Measurements from ENCODE around the gene SLC1A1.
"Not testable (repeated sequence)": the region's sequence is repeated elsewhere in the genome, so short reads cannot be mapped to it uniquely, and the experiment has no call there.

The SLC1A1 gene

DNA sequence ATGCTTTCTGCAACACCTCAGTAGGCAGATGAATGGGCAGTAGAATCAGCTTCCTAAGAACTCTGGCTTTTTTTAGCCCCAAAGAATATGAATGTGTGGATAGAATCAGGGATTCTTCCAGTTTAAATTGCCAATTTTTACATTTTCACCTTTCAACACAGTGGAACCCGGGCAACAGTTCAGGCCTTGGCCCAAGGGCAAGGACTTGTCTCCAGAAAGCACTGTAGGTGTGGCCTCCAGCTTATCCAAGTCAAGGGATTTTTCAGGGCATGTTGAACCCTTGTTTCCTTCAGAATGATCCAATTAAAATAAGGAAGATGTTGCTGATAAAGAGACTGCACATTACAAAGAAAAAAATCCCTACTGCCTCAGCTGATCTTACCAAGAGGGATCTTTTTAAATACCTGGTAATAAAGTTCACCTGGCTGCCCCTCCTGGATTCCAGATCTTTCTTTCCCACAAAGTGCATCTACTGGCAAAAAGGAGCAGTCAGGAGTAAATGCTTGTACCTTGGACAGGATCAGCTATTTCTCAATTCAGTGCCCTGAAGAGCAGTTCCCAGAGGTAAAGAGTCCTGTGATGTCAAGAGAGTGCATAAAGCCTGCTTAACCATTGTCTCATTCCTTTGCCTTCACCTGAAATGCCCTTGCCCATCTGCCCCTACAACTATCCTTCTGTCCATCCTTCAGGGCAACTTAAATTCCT is 91.7 kb downstream of the SLC1A1 start:
- no peak for DNase-seq

DNA sequence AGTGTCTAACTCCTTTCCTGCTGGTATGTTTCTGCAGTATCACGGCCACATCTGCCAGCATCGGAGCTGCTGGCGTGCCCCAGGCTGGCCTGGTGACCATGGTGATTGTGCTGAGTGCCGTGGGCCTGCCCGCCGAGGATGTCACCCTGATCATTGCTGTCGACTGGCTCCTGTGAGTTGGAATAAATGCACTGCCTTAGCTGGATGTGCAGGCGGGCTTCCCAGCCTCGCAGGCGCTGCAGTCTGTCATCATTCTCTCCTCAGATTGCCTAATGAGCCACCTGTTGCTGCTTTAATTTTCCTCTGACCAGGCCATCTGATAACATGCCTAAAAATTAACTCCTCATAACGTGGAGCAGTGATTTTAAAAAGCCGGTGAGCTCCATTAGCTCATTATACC is 92.7 kb downstream of the SLC1A1 start:
- no peak for DNase-seq

DNA sequence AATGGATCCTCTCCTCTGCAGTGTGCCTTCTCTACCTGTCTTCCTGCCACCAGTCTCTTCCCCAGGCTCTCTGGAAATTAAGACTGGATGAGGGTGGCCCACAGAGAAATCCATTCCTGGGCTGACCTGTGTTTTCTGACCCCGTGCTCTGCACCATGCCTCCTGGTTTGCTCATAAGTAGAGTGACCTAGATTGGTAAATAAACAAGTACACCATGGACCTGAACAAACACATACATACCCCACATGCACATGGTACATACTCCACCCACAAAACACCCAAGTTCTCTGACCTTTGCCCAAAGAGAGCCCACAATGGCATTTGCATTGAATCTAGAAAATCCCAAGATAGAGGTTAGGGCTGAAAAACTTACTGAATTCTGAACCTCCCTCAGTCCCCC is 94.4 kb downstream of the SLC1A1 start:
- DNase-seq = no peak

DNA sequence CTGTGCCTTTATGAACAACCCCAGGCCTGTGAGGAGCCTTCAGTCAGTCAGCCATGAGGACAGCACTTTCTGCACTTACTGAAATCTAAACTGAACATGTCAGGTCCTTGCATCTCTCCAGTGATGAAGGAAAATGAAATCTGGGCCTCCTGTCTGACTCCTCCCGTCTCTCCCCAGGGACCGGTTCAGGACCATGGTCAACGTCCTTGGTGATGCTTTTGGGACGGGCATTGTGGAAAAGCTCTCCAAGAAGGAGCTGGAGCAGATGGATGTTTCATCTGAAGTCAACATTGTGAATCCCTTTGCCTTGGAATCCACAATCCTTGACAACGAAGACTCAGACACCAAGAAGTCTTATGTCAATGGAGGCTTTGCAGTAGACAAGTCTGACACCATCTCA is 94.9 kb downstream of the SLC1A1 start:
- no peak for DNase-seq

DNA sequence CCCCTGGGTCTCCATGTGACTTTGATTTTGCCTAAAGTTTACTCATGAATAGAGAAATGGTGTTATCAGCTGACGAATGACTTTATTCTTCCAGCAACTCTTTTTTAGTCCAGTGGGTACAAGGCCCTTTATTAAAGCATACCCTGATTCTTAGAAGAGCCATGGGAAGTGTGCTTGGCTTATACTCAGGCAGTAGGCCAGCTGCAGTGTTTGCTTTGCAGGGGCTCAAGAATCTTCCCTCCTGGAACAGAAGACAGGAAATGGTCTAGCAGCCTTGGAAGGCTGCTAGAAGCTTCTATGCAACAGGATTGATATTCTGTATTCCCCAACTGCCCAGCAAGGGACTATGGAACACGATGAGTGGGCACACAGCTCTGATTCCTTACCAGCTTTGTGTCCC is 98.5 kb downstream of the SLC1A1 start:
- no peak for DNase-seq

DNA sequence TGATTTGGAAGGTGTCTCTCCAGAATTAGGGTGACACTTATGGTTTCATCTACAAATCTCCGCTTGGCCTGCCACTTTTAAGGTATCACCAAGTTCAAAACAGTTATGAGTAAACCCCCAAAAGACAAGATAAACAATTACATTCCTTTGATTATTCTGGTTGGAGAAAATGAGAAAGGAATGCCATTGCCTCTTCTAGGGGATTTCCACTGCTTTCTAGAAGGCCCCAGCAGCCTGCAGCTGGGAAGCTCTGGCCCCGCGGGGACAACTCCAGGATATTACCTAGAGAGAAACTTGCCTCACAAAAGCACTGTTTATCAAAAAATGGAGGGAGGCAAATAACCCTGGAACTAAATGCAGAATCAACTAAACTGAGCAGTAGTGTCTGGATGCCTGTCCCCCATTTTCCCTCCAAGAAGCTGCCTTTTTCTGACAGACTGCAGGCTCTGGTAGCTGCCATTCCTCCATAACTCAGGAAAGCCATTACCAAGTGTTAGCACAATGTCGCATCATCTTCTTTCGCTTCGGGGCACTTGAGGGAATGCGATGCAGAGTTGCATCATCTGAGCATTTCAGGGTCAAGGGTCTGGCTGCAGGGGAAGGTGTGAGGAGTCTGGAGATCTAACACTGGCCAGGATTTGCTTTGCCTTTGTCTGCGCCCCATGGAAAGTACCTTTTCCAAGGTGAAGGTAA is 100.3 kb downstream of the SLC1A1 start:
- DNase-seq = no peak

DNA sequence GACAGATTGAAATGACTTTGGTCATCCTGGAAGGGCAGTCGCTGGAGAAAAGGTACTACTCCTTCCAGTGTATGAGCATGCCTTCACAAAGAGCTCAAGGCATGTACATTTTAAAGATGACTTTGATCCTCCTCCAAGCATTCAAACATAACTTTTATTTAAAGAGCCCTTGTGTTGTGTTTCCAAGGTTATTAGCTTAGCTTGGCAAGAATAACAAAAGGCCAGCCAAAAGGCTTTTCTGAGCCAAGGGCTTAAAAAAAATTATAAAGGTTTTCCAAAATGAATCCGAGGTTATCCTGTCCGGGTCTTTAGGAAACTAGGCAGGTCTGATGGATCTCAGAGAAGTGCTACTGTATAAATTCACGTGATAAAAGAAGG is 100.8 kb downstream of the SLC1A1 start:
- no peak for DNase-seq

DNA sequence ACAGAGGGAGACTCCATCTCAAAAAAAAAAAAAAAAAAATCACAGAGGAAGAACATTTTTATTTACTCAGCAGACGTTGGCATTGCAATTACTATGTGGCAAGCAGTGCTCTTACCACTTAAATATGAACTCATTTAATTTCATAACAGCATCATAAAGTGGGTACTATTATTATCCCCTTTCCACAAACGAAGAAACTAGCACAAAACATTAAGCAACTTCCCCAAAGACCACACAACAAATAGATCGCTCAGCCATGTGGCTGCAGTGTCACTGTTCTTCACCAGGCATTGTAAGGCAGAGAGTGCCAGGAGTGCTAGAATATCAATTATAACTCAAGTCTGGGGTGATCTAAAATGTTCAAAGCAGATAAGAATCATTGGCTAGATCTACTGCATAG is 102.0 kb downstream of the SLC1A1 start:
- DNase-seq = no peak

DNA sequence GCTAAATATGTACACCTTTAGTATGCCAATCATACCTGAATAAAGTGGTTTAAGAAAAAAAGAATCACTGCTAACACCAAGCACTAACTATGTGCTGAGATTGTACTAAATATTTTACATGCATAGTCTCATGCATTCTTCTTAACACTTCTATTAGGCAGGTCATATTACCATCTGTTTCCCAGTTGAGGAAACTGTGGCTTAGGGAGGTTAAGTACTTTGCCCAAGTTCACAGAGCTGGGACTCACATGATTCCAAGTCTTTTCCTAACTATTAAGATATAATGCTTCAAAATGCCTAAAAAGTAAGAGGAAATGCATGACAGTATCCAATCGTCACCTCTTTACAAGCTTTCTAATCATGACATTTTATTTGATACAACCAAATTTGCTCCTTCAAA is 102.6 kb downstream of the SLC1A1 start:
- DNase-seq = no peak

DNA sequence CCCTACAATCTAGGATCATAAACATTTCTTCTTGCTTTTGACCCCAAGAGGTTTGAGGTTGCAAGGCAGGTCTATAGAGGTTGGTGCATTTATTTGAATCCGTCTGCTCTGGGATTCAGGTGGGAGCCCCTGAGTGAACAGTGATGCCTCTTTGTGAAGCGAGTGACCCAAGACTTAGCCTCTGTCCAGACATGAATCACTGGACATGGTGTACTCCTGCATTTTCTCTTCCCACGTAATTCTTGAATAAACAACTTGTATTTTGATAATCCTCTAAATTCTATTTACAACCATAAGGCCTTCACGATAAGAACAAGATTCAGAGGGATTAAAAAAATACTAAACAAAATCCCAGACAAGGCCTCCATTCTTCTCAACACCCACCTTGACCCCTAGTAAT is 104.3 kb downstream of the SLC1A1 start:
- no peak for DNase-seq

DNA sequence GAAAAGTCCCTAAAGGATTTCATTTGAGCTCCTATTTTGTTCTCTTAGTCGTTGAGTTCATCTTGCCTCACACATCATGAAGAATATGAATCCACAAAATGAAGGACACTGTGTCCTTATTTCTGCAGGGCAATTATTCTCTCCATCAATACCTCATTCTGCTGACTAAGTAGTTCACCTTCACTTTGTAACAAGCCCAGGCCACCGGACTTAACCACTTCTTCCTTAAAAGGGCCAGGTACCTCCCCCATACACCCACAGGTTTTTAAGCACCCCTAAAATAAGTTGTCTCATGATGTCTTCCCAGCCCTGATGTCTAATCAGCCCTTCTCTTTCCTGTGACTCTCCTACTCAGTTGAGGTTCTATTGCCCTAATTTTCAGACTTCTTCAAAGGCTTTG is 104.7 kb downstream of the SLC1A1 start:
- no peak for DNase-seq

DNA sequence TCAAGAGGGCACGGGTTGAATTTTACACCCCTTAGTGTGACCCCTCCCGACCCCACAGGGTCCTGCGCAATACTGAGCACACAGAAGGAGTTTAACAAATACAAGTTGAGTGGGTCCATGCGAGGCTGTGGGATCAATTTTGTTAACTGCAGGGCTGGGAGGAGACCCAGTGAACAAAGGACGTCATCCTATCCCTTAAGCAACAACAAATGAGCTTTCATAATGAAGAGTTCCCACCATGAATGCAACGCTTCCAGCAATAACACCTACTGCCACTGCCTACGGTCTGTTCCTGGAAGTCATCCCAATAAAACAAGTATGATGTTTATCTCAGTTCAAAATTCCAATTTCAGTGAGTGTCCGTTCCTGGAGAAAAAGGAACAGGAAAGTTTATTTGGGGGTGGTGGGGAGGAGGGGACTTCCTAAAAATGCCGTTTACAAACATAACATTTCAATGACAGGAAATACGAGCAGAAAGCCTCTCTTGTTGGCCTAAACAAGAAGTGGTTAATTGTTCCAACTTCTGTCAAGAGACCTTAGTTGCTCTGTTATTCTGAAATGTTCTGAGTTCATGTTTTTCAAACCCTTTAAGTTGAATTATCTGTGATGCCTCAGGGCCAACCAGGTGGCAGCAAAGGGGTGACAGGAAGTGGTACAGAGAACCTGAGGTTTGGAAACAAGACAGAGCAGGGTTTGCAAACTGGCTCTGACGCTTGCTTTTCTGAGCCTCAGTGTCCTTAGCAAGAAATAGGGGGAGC is 106.1 kb downstream of the SLC1A1 start:
- no peak for DNase-seq

DNA sequence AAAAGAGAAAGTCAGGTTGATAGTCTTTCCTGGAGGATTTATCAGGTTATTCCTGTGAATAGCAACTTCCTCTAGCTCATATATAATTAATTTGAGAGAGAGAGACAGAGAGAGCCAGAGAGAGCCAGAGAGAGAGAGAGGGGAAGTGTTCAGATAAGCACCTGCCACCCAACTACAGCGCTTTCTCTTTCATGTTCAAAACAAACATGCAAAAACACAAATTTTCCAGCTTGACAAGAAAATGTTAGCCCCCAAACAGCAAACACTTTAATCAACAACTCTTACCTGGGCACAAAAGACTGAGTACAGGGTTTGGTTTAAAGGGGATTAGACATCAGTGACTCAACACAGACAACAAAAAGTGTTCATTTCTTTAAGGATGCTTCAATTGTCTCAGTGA is 110.1 kb downstream of the SLC1A1 start:
- no peak for DNase-seq

DNA sequence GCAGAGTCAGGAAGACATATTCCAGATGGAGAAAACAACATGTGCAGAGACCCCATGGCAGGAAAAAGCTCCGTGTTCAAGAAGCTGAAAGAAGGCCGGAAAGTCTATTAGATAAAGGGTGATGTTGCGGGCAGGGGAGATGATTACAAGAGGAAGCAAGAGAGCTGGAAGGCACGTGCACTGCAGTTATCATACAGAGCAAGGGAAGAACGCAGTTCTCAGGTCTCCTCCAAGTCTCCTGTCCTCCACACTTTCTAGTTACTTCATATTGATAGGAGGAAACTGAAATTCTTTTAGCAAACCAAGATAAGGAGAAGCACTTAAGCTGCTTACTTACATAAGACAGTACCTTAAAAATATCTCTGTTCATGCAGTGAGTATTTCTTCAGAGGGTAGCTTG is 113.6 kb downstream of the SLC1A1 start:
- no peak for DNase-seq

DNA sequence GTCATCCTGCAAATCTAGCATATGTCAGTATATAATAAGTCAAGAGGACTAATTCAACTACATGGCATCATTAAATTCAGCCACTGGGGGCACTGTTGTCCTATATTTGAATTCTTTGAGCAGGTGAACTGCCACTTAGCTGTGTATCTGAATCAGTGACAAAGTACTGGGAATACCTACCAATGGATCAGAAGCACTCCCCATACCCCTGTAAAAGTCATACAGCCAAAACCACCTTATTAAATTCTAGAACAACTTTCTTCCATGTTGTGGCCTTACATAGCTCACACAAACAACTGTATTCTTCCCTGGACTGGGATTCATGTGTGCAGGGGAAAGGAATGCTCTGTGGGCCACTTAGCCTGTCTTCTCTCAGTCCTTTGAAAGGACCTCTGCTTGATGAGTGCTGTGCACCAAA is 114.4 kb downstream of the SLC1A1 start:
- DNase-seq = peak; percentile 43

DNA sequence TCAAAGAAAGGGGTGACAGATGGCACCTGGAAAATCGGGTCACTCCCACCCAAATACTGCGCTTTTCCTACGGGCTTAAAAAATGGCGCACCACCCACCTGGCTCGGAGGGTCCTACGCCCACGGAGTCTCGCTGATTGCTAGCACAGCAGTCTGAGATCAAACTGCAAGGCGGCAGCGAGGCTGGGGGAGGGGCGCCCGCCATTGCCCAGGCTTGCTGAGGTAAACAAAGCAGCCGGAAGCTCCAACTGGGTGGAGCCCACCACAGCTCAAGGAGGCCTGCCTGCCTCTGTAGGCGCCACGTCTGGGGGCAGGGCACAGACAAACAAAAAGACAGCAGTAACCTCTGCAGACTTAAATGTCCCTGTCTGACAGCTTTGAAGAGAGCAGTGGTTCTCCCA is 115.8 kb downstream of the SLC1A1 start:
- not testable (repeated sequence) for DNase-seq

DNA sequence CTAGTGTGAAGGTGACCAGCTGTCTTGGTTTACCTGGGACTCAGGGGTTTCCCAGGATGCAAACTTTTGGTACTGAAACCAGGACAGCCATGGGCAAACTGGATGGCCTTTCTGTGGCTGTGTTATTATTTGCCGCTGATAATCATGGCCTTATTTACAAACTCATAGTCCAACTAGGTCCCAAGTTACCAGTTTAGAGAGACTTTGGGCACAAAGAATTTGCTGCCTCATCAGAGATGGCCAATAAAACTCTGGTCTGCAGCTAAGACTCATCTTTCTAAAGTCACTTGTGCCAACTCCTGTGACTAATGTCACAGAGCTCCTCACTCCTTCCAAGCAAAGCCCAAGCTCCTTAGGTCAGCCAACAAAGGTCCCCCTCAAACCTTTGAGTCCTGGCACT is 124.4 kb downstream of the SLC1A1 start:
- DNase-seq = no peak

DNA sequence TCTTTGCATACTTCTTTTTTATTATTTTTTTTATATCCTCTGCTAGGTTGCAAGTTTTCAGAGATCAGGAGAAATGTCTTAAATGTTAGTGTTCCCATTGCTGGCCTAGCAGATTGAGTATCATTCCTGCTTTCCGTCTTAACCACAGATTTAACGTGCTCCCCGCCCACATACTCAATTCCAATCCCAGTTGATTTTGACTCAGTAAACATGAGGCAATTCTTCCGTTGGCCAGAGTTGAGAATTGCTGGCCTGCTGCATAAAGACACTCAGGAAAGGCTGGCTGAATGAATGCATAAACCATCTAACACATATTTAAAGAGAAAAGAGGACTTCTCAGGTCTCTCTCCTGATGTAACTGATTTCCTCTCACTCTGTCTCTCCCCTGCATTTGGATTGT is 125.0 kb downstream of the SLC1A1 start:
- no peak for DNase-seq

DNA sequence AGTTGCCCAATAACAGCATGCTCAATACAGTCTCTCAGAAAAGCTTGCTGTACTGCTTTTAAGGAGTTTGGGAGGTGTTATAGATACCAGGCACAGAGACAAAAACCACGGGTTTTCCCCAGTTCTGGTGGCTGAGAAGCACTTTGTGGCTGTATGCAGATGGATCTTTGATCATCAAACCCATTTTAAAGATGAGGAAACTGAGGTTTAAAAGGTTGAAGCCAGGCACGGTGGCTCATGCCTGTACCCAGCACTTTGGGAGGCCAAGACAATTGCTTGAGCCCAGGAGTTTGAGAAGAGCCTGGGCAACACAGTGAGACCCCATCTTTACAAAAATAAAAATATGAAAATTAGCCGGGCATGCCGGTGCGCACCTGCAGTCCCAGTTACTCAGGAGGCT is 125.5 kb downstream of the SLC1A1 start:
- no peak for DNase-seq

DNA sequence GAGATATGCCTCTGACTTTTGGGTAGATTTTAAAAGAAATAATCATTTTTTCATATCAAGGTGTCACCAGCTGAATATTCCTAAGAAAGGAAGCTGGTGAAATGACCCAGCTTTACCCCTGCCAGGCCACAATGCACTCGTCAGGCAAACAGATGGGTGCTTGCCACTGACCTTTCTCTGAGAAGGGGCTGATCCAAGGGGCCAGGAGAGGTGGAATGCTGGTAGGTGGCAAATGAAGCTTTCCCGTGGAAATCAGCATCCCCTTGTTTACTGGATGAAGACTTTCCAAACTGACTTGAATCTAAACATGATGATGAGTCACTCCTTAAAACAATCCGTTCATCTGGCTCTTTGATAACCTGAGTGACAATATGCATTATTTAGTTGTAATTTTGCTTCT is 127.5 kb downstream of the SLC1A1 start:
- no peak for DNase-seq

DNA sequence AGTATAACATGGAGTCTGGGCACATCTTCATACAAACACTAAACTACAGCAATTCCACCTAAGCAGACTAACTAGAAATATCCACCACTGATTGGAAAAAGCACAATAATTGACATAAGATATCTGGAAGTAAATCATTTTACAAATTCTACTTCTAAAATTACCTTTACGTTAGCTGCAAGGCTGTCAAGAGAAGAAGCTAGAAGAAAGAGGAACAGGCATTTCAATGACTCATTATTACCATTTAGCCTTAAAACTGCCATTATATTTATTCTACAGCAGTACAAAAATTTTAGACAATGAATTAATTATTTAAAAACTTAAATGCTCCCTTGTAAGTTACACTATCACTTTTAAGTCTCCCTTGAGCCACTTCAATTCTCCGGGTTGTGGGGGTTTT is 128.4 kb downstream of the SLC1A1 start:
- DNase-seq = no peak

DNA sequence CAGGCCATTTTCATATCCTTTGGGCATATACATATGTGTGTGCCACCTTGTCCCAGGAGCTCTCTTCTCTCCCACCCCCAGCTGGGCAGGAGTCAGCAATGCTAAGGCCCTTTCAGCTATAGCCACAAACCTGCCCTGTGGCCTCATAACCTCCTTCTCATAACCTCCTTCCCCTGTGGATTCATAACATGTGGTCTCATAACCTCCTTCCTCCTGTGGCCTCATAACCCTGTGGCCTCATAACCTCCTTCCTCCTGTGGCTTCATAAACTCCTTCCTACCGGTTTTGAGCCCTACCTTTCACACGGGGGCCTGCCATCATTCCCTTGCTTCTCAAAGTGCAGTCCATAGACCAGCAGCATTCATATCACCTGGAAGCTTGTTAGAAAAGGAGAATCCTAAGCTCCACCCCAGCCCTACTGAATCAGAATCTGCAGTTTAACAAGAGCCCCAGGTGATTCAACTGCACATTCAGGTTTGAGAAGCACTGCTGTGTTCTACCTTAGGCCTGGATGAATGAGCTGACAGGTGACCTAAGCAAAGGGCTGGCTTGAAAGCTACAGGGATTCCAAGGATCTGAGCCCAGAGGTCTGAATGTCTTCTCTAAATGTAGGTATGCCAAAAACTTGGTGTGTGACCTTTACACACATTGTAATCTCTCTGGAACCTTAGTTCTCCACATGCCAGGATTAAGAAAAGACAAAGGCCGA is 129.9 kb downstream of the SLC1A1 start:
- DNase-seq = no peak

DNA sequence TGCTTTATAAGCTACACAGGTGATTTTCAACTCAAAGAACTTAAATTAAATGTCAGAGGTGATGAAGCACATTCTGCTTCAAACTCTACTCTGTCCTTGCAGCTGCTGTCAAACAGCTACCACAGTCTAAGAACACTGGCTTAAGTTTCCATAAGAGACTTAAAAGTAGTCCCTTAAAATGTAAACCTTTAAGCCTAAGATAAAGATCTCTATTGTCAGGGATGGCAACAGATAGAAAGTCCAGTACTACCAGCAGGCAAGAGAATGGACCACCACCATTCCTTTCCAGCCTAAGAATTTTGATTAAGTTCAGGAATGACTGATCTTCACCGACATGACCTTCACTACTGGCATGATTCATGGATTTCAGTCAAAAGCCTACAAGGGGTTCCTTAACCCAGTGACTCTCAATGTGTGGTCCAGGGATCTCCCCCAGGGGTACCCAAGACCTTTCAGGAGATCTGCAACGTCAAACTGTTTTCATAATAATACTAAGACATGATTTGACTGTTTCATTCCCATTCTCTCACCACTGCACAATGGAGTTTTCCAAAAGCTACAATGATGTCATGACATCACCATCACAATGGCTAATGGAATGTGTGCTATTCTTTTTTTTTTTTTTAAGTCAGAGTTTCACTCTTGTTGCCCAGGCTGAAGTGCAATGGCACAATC is 130.8 kb downstream of the SLC1A1 start:
- DNase-seq = no peak

All from NCI-H2227 treated with DMSO at 0.1 percent for 48 hours (cell line).